Keratinocyte (primary cell): ENCODE measurements around the gene HDAC10. TPM values are rescaled to one million over a fixed set of nuclear protein-coding genes. Genes with fewer than 3 reads are reported as not detected.

ENCODE experiments used
- DNase-seq: peaks from one replicate; pipeline ENCODE4 v3.0.0-alpha.2; 2011; ENCODE audit warnings: low read depth, missing footprints, low spot score
- FAIRE-seq: peaks from 2 replicates; lab custom pipeline; 2011; peaks lifted over from hg19 to GRCh38; lab: Jason Lieb, UNC
- H2AFZ ChIP-seq: 2 replicates; pipeline ENCODE4 v1.6.0; 2012; ENCODE audit warnings: low read length, control low read depth, inconsistent platforms; ENCODE audit not compliant: control insufficient read depth
- H3K27ac ChIP-seq: 2 replicates; pipeline ENCODE4 v1.5.1; 2011; ENCODE audit warnings: low read length; ENCODE audit not compliant: control insufficient read depth, insufficient read depth
- H3K27me3 ChIP-seq: 3 replicates; pipeline ENCODE4 v1.6.0; 2011; ENCODE audit warnings: low read length; ENCODE audit not compliant: control insufficient read depth, insufficient read depth; ENCODE audit errors: extremely low read depth
- H3K36me3 ChIP-seq, 2 experiments: 2 replicates in 1 of 2; 3 replicates in 1 of 2; pipeline ENCODE4 v1.5.1; 2011; ENCODE audit warnings: low read length in 2 of 2, mild to moderate bottlenecking in 1 of 2; ENCODE audit not compliant: control insufficient read depth in 2 of 2, insufficient read depth in 2 of 2; ENCODE audit errors: extremely low read depth in 1 of 2
- H3K4me1 ChIP-seq: 3 replicates; pipeline ENCODE4 v1.5.1; 2011; ENCODE audit warnings: low read length; ENCODE audit not compliant: control insufficient read depth, insufficient read depth; ENCODE audit errors: extremely low read depth
- H3K4me2 ChIP-seq: 3 replicates; pipeline ENCODE4 v1.6.0; 2011; ENCODE audit warnings: low read depth, low read length; ENCODE audit not compliant: control insufficient read depth, insufficient read depth; ENCODE audit errors: extremely low read depth
- H3K4me3 ChIP-seq, 3 experiments: fragments of 200-600 bp in 1 of 3; sonication (generic) in 1 of 3; 2 replicates in 2 of 3; 3 replicates in 1 of 3; pipeline ENCODE4 v1.5.1; 2011 to 2016; ENCODE audit warnings: low read length in 3 of 3, mild to moderate bottlenecking in 3 of 3, control low read depth in 2 of 3, inconsistent platforms in 1 of 3, low read depth in 1 of 3, mixed read lengths in 1 of 3, mixed run types in 1 of 3, moderate library complexity in 1 of 3; ENCODE audit not compliant: control insufficient read depth in 2 of 3, insufficient read depth in 2 of 3; ENCODE audit errors: extremely low read depth in 1 of 3
- H3K79me2 ChIP-seq: 2 replicates; pipeline ENCODE4 v1.6.0; 2012; ENCODE audit warnings: low read length; ENCODE audit not compliant: control insufficient read depth, insufficient read depth
- H3K9ac ChIP-seq: 3 replicates; pipeline ENCODE4 v1.6.0; 2011; ENCODE audit warnings: low read length; ENCODE audit not compliant: control insufficient read depth, insufficient read depth; ENCODE audit errors: extremely low read depth
- H3K9me1 ChIP-seq: 3 replicates; pipeline ENCODE4 v1.6.0; 2011; ENCODE audit warnings: low read length; ENCODE audit not compliant: control insufficient read depth, insufficient read depth; ENCODE audit errors: extremely low read depth
- H3K9me3 ChIP-seq: 2 replicates; pipeline ENCODE4 v1.5.1; 2012; ENCODE audit warnings: low read depth, low read length; ENCODE audit not compliant: control insufficient read depth
- H4K20me1 ChIP-seq: 3 replicates; pipeline ENCODE4 v1.6.0; 2011; ENCODE audit warnings: low read length; ENCODE audit not compliant: control insufficient read depth, insufficient read depth; ENCODE audit errors: extremely low read depth
- EZH2 ChIP-seq: IDR thresholded peaks from one replicate; pipeline ENCODE4 v1.6.1; 2012; ENCODE audit warnings: inconsistent platforms, mild to moderate bottlenecking, low read length, moderate library complexity
- dilution Hi-C: fragments of 300-500 bp; cut with MboI; formaldehyde crosslinking; loops from one replicate; pipeline ENCODE4 v1.7.0; 2020; ENCODE audit warnings: low sequenced_read_pairs; ENCODE audit not compliant: extremely low pct_ligation_motif_present
- polyA plus RNA-seq, 5 experiments: library from polyadenylated mRNA; depleted of rRNA in 3 of 5; stranded (reverse) in 3 of 5; stranded (forward) in 1 of 5; unstranded in 1 of 5; fragments of >200 nt; gene quantifications; 1 replicate in 1 of 5; 2 replicates in 3 of 5; 3 replicates in 1 of 5; pipeline versions ENCODE4 v1.2.1 to v1.2.3, GENCODE V29; 2011 to 2012; ENCODE audit warnings: missing spikeins in 2 of 5, low read depth in 1 of 5, low replicate concordance in 1 of 5
- TF ChIP-seq, protein P1 (sequence below), 3 experiments: IDR thresholded peaks in 1 of 3; conservative IDR thresholded peaks in 1 of 3; optimal IDR thresholded peaks in 1 of 3; 2 replicates in 2 of 3; 3 replicates in 1 of 3; pipeline versions ENCODE3 to v1.5.1; 2011; ENCODE audit warnings: low read length in 3 of 3, mild to moderate bottlenecking in 3 of 3, moderate library complexity in 2 of 3, control low read depth in 1 of 3, inconsistent platforms in 1 of 3; ENCODE audit not compliant: insufficient read depth in 2 of 3; ENCODE audit errors: extremely low read depth in 1 of 3

The HDAC10 gene
- polyA plus RNA-seq, 1 donor (not counting 4 experiments of a cell fraction or from before 2014, with no cell fraction given) = 4.7 TPM

DNA sequence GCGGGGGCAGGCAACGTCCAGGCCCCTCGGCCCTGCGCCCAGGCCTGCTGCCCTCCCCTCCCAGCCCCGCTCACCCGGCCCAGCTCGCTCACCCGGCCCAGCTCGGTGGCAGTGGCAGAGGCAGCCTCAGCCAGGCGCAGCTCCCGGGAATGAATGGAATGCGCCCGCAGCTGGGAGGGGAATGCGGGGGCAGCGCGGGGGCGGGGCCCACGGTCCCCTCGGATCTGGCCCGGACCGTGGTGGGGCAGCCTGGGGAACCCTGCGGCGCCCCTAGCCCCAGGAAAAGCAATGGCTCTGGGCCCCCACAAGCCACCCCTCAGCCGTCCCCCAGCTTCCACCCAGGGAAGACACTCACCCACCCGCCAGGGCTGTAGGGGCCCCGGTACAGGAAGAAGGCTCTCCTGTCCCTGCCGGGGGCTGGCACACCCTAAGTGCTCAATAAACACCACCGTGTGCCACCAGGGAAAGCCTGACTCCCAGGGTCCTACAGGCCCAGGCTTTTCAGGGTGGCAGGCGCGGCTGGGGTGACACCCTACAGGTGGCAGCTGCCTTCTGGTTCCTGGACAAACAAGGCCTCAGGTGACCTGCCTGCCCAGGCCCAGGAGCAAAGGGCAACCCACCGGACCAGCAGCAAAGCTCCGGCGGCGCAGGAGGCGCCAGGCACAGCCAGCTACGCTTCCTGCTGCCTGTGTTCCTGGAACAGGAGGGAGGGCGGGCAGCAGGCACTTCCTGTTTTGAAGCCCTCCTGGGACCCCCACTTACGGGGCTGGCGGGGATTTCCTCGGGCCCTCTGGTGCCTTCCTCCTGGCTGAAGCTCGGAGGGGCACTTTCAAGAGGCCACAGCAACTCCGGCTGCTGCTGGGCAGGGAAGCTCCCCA lies 42.6 kb upstream of the HDAC10 start:
- H3K27ac ChIP-seq = peak overlapping the region; percentile 61
- H3K36me3 ChIP-seq = peaks cover 20 to 25% of the 10 kb centered on the region in 2 experiments
- FAIRE-seq (no peak), DNase-seq (no peak)
- H4K20me1 ChIP-seq = peaks cover 17% of the 10 kb centered on the region
- no peaks in the 10 kb centered on the region for H3K27me3 ChIP-seq
- H3K4me3 ChIP-seq = peak overlapping the region; percentile 19 to 57 (median 32)
- TF ChIP-seq, protein P1, sequence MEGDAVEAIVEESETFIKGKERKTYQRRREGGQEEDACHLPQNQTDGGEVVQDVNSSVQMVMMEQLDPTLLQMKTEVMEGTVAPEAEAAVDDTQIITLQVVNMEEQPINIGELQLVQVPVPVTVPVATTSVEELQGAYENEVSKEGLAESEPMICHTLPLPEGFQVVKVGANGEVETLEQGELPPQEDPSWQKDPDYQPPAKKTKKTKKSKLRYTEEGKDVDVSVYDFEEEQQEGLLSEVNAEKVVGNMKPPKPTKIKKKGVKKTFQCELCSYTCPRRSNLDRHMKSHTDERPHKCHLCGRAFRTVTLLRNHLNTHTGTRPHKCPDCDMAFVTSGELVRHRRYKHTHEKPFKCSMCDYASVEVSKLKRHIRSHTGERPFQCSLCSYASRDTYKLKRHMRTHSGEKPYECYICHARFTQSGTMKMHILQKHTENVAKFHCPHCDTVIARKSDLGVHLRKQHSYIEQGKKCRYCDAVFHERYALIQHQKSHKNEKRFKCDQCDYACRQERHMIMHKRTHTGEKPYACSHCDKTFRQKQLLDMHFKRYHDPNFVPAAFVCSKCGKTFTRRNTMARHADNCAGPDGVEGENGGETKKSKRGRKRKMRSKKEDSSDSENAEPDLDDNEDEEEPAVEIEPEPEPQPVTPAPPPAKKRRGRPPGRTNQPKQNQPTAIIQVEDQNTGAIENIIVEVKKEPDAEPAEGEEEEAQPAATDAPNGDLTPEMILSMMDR (optimal IDR thresholded peaks at IDR 0.05 in 1 of 3, IDR thresholded peaks at IDR 0.05 in 1 of 3, conservative IDR thresholded peaks at IDR 0.05 in 1 of 3; ENCODE audit: extremely low read depth in 1 of 3, insufficient read depth in 2 of 3, low read length in 3 of 3) = no peak
- TF ChIP-seq EZH2 = no peak
- no peaks in the 10 kb centered on the region for H3K9me3 ChIP-seq
- dilution Hi-C loops = no loop called here
- H3K9ac ChIP-seq = peak overlapping the region; percentile 50
- peak overlapping the region; percentile 79 for H3K4me2 ChIP-seq
- peaks cover 94% of the 10 kb centered on the region for H3K79me2 ChIP-seq
- peaks cover 18% of the 10 kb centered on the region for H3K4me1 ChIP-seq
- H2AFZ ChIP-seq = no peak overlapping the region
- no peaks in the 10 kb centered on the region for H3K9me1 ChIP-seq

DNA sequence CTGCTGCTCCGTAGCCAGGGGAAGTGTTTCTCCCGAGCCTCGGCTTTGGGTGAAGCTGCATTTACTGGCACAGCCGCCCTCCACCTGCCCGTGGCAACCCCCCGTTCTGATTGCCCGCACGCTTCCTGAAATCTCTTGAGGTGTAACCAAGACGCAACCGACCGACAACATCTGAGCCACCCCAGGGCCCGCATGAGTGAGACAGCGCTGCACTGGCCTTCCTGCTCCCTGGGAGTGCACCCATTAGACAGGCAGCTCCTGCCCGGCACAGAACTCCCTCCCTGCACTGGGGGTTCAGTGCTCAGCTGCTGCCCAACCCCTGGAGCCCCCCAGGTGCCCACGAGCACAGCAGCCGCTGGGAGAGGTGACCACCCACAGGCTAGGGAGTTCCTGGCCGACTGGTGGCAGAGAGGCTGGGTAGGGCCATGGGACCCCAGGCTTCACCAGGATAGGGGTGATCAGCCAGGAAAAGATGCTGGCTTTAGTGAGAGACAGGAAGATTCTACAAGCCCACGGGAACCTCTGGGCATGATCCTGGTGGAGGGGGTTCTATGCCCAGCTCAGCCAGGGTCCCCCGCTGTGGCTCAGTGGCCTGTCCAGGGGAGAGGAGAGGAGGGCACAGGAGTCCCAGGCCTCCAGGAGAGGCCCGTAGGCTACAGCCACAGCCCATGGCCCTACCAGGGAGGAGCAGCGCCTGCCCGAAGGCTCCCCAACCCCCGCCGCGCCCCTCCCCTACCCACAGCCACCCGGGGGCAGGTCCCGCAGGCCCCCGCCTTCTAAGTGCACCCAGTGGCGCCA lies 41.8 kb upstream of the HDAC10 start:
- FAIRE-seq (no peak), DNase-seq (no peak)
- peaks cover 19% of the 10 kb centered on the region for H4K20me1 ChIP-seq
- peaks cover 18% of the 10 kb centered on the region for H3K4me1 ChIP-seq
- H3K9ac ChIP-seq = peak overlapping the region; percentile 50
- dilution Hi-C loops = no loop called here
- TF ChIP-seq EZH2 = no peak
- TF ChIP-seq, protein P1 (optimal IDR thresholded peaks at IDR 0.05 in 1 of 3, IDR thresholded peaks at IDR 0.05 in 1 of 3, conservative IDR thresholded peaks at IDR 0.05 in 1 of 3; ENCODE audit: extremely low read depth in 1 of 3, insufficient read depth in 2 of 3, low read length in 3 of 3) = no peak
- peak overlapping the region; percentile 79 for H3K4me2 ChIP-seq
- H3K36me3 ChIP-seq = peaks cover 25 to 32% of the 10 kb centered on the region in 2 experiments
- no peaks in the 10 kb centered on the region for H3K27me3 ChIP-seq
- H3K79me2 ChIP-seq = peaks cover 93% of the 10 kb centered on the region
- H3K4me3 ChIP-seq = peak overlapping the region; percentile 32 to 57 (median 49)
- peak overlapping the region; percentile 26 for H3K27ac ChIP-seq
- no peaks in the 10 kb centered on the region for H3K9me1 ChIP-seq
- H3K9me3 ChIP-seq = no peaks in the 10 kb centered on the region
- no peak overlapping the region for H2AFZ ChIP-seq
